GM21723 (cell line): ENCODE data around the gene CHD5.
"Not testable (repeated sequence)": the region's sequence is repeated elsewhere in the genome, so short reads cannot be mapped to it uniquely, and the experiment has no call there.

ENCODE experiments used
- ATAC-seq: cut with Tn5 transposase; IDR thresholded peaks from one replicate; pipeline ENCODE4 v1.9.1; 2021; ENCODE audit warnings: mild to moderate bottlenecking, moderate library complexity; ENCODE audit not compliant: unreplicated experiment

Gene CHD5

DNA sequence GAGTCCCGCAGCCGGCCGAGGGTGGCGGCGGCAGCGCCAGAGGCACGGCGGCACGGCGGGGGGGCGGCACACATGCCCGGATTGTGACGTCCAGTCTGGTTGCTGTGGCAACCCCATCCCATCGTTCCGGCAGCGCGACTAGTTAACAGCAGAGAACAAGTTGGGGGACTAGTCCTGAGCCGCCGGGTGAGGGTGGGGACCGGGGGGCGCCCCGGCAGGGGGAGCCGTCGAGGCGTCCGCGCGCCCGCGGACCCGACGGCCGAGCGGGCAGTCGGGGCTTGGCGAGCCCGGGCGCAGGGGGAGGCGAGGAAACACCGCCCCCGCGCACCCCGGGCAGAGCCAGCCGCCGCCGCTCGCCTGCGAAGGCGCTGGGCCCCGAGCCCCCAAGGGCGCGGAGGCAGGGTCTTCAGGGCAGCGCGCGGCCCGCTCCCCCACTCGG is at the start of gene CHD5:
Gene CHD5, minus strand, starts transcription at position 54 of the 439 bp plus-strand sequence. CDS start 298 bp downstream, outside the sequence.
- no peak for ATAC-seq

DNA sequence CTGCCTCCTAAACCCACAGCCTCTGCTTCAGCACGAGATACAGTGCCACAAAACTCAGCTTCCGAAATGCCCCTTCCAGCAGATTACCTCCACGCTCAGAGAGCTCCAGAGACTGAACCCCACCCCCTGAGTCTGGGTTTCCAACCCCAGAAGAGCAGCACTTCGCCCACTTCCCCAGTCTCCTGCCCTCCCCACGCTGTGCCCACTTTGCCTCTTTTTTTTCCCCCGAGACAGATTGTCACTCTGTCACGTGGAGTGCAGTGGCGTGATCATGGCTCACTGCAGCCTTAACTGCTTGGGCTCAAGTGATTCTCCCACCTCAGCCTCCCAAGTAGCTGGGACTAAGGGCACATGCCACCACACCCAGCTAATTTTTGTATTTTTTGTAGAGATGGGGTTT is 45.5 kb upstream of the CHD5 start:
- ATAC-seq: no peak

DNA sequence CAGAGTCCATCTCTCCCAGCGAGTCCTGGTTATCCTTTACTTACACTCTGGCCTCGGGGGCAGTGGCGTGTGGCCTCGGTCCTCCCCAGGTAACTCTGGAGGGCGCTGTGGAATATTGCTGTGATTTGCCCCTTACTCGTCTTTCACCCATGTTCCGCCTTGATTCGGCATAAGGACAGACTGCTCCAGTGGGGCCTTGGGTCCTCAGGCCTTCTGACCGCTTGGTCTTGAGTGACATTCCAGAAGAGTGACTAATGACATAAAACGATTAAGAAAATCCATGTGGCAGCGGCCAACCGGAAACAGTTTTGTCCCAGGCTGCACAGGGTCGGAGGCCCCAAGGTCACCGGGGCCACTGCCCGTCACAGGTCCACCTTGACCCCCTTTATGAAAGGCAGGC is 44.6 kb upstream of the CHD5 start:
- ATAC-seq: no peak

DNA sequence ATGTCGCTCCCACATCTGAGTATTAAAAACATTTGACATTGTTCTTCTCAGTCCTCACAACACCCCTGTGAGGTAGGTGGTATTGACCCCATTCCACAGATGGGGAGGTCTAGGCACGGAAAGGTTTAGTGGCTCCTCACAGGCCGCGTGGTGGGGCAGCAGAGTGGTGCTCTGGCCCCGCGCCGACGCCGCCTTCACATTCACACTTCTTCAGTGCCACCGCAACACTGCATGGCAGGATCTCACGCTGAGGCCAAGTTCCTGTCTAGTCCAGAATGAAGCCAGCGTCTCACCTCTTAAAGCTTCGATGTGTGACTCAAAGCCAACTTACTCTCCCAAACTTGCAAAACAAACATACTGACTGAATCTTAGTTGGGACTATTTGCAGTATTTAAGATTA is 43.5 kb upstream of the CHD5 start:
- ATAC-seq: no peak

DNA sequence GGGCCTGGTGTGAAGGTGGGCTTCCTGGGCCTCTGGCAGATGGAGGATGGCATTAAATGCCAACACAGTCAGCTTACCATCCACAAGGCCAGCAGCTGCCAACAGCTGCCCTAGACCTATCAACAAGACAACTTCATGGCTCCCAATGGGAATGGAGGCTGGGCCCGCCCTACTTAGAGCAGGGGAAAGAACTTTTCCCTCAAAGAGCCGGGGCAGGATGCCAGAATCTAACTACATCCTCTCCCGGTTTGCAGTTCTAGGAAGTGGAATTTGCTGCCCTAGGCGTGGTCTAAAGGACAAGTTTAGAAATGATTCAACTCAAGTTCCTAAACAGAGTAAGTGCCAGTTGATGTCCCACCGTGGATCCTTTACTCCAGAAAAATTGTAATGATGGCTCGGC is 42.5 kb upstream of the CHD5 start:
- no peak for ATAC-seq

DNA sequence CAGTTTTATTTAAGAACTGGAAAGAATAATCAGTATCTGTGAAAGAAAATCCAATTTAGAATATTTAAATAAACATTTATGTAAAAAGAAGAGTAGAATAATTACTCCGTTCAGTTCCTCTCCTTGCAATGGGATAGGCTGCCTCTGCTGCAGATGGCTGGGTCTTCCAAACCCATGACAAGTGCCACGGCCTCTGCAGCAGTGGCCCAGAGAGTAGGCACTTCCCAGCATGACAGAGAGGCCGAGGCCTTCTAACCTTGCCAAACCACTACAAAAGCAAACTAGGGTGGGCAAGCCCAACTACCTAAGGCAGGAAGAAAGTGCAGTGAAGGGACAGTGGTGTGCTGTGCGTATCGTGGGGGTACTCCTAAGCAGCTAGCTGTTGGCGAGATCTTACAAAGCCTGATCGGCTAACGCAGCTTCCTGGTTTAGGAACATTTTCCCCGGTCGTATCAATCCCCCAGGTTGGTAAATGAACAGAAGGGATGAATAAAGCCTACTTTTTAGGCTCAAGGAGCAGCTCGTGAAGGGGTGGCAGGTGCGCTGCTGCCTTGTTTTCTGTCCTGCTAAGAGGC is 41.2 kb upstream of the CHD5 start:
- no peak for ATAC-seq

DNA sequence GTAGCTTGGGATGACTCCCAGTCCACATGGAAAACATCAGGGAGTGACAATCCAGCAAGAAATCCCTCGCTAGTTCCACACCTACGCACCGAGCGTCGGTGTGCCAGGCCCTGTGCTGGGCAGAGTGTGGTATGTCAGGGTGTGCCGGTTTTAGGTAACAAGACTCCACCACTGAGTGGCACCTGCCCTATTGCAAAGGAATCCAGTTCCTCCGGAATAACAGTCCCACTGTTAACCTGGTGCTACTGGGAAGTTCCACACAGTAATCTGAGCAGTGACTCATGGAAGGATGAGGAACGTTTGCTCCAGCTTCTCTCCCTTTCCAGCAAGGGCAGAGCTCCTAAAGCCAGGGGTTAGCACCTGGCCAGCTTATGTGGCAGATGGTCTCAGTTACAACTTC is 40.1 kb upstream of the CHD5 start:
- no peak for ATAC-seq

DNA sequence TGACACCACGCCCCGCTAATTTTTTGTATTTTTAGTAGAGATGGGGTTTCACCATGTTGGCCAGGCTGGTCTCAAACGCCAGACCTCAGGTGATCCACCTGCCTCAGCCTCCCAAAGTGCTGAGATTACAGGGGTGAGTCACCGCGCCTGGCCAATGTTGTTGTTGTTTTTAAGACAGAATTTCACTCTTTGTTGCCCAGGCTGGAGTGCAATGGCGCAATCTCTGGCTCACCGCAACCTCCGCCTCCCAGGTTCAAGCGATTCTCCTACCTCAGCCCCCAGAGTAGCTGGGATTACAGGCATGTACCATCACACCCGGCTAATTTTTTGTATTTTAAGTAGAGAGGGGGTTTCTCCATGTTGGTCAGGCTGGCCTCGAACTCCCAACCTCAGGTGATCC is 39.5 kb upstream of the CHD5 start:
- not testable (repeated sequence) for ATAC-seq

DNA sequence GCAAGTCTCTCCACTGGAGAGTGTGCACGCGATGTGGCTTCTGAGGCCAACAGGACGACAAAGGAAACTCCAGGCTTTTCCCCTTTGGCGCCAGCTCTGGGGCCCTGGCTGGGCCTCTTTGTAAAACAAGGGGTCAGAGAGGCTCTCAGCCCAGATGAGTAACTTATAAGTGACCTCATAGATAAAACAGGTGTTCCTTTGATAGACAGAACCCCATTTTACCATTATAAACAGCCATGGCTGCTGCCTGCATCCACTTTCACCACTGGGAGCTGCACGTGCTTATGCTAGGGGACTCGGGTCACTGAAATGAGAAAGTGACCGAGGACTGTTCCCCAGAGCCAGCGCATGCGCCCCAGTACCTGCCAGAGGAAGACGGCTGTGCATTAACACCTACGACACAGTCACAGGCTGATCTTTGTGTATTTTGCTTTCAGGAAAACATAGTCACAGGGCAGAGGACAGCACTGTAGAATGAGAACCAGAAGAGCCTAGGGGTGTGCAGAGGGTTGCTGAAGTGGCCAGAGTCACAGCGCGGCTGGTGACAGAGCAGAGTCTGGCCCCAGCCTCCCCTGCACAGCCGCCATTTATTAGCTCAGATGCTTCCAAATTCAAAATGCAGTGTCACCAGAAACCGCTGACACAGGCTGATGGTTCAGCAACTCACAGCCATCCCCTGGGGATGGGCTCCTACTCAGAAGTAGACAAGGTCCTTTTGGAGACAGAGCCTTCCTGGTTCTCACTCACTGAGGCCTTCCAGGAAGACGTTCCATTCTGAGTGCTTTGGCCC is 38.4 kb upstream of the CHD5 start:
- no peak for ATAC-seq

DNA sequence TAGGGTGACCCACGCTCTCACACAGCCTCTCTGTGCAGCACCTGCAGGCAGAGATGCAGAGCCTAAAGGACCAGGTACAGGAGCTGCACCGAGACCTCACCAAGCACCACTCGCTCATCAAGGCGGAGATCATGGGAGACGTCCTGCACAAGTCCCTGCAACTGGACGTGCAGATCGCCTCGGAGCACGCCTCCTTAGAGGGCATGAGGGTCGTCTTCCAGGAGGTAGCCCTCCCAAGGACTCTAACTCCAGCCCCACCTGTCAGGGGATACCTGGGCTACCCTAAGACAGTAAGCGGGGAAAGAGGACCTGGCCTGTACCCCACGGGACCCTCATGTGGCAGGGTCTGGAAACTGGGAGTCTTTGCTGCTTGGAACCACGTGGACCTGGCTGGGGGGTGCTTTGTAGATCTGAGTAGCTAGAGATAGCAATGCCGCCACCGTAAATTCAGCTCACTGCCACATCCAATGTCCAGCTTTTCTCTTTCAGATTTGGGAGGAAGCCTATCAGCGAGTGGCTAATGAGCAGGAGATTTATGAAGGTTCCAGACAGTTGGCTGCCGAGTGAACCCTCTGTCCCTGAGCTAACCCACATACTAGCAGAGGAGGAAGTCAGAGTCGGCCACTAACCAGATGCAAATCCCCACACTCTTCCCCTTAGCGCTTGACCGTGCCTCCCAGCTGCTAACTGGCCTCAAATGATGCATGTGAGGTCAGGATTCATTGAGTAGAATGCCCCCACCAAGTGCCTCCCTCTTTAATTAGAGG is 32.3 kb upstream of the CHD5 start:
- no peak for ATAC-seq

DNA sequence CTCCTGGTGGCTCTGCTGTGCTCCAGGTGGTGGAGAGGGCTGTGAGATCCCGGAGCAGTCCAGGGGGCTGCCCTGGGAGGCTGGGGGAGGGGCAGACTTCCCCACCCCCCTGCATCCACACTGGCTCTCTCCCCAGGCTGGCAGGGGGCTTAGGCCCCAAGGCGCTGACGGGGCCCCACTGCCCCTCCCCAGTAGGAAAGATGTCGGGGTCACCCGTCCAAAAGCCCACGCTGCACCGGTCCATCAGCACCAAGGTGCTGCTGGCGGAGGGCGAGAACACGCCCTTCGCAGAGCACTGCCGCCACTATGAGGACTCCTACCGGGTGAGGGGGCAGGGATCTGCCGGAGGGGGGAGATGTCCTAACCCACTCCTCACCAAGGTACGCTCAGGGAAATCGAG is 31.6 kb upstream of the CHD5 start:
- ATAC-seq: no peak

DNA sequence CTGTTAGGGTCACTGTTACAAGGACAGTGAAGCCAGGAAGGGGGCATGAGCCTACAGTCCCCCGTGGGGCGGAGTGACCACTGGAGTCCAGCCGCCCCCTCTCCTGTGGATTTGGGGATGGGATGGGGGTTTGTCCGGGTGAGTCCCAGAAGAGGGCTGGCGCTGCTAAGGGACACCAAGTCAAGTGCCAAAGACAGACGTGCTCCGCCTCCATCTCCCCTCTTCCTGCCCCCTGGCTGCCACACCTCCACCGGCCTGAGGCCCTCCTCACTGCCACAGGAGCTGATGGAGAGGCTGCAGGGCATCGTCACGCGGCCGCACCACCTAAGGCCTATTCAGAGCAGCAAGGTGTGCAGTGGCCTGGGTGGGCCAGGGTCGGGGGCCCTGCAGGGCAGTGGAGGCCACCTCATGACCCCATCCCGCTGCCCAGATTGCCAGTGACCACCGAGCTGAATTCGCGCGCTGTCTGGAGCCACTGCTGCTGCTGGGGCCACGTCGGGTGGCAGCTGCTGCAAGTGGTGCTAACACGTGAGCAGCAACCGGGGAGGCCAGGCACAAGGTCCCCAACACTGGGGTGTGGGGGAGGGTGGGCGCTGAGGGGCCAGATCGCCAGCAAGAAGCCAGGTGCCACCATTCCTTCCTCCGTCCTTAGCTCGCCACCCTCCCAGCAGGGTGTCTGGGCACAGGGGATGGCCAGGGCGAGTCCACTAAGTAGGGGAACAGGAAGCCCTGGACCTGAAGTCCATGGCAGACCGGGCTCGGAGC is 30.7 kb upstream of the CHD5 start:
- no peak for ATAC-seq

DNA sequence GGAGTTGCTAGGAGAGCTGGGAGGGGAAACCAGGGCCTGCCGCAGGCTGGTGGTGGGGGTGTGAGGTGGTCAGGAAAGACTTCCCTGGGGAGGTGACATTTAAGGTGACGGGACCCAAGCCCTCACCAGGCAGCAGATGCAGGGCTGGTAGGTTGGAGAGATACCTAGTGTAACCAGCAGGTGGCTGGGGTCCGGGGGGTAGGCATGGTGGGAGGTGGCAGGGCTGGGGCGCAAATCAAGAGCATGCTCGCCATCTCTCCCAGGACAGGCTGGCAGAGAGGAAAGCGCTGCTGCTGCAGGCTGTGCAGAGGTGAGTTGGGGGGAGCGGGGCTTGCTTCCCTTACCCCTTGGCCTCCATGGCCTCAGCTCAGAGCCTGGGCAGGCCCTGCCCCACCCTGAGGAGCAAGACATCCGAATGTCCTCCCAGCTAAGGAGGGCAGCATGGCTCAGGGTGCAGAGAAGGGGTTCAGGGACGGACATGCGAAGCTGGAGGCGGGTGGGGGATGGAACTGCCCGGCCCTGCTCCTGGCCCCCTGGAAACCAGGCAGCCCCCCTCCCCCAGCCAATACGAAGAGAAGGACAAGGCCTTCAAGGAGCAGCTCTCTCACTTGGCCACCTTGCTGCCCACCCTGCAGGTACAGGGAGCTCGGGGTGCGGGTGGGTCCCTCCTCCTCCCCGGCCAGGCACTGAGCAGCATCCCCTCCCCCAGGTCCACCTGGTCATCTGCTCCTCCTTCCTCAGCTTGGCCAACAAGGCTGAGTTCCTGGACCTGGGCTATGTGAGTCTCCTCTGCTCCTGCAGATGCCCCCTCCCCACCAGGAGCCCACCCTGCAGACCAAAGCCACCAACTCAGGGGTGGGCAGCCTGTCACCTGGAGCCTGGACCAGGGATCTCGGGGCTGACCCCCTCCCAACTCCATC is 29.8 kb upstream of the CHD5 start:
- no peak for ATAC-seq

DNA sequence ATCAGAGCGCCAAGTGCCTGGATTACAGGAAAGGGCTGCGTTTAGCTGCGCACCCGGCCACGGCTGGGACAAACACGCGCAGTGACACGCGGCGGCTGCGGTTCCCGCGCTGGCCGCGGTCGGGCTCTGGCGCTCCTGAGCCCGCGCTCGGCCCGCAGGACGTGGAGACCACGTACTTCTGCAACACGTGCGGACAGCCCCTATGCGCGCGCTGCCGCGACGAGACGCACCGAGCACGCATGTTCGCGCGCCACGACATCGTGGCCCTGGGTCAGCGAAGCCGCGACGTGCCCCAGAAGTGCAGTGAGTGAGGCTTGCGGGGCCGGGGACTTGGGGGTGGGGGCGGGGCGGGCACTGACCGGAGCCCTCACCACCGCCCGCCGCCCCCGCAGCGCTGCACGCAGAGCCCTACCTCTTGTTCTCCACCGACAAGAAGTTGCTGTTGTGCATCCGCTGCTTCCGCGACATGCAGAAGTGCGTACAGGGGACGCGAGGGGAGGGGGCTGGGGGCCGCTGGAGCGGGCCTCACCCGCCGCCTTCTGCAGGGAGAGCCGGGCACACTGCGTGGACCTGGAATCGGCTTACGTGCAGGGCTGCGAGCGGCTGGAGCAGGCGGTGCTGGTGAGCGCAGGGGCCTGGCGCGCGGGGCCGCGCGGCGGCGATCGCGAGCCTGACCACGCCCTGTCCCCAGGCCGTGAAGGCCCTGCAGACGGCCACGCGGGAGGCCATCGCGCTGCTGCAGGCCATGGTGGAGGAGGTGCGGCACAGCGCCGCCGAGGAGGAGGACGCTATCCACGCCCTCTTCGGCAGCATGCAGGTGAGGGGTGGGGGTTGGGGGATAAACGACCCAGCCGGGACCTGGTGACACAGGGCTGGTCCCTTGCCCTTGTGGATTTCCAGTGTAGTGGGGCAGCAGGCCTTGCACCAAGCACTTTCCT is 28.9 kb upstream of the CHD5 start:
- no peak for ATAC-seq

DNA sequence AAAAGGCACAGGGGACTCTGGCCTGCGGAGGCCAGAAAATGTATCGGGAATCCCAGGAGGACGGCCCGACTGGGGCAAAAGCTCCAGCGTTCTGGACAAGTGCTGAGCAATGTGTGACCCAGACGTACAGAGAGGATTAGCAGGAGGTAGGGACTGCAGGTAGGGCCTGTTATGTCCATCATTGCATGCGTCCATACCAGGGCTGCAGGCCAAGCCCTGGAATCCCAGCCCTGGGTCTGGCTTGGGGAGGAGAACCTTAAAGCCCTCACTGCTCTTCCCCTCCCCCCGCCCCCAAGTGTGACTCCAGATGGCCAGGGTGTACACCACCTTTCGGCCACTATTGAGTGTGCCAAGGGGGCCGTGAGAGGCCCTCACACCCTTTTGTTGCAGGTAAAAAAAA is 27.8 kb upstream of the CHD5 start:
- ATAC-seq: no peak

DNA sequence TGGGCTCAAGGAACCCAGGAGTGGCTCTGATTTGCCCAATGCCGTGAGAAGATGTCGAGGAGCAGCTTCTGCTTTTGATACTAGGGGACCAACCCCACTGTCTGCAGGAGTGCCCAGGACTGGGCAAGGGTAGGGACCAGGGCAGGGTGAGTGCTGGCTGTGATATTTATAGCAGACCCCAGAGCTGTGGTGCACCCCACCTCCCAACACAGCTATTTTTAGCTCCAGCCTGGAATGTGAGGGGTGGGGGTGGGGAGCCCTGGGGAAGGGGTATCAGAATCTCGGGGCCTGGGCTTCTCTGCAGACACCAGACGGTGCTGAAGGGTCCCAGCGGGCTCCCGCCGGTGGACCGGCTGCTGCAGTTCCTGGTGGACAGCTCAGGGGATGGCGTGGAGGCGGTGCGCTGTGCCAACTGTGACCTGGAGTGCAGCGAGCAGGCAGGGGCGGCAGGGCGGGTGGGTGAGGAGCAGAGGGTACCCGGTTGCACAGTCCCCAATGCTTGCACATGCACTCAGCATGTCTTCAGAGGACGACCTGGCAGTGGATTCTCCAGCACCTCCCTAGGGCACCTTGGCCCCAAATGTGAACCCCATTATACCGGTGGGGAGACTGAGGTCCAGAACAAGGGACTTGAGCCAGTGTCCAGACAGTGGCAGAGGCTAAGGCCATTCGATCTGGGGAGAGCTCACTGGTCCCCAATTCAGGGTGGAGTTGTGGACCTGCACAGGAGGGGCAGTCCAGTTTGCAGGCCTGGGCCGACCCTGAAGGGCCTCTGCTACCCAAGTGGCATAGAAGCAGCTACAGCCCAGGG is 27.2 kb upstream of the CHD5 start:
- ATAC-seq: no peak

DNA sequence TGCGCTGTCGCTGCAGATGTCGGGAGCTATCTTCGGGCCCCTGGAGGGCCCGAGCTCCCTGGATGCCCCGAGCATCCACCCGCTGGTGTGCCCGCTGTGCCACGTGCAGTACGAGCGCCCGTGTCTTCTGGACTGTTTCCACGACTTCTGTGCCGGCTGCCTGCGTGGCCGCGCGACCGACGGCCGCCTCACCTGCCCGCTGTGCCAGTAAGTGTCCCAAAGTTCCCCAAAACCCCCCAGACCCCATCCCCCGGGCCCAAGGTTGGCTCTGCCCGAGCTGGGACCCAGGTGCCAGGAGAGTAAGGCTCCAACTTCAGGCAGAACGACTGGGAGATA is 26.4 kb upstream of the CHD5 start:
- ATAC-seq: no peak

DNA sequence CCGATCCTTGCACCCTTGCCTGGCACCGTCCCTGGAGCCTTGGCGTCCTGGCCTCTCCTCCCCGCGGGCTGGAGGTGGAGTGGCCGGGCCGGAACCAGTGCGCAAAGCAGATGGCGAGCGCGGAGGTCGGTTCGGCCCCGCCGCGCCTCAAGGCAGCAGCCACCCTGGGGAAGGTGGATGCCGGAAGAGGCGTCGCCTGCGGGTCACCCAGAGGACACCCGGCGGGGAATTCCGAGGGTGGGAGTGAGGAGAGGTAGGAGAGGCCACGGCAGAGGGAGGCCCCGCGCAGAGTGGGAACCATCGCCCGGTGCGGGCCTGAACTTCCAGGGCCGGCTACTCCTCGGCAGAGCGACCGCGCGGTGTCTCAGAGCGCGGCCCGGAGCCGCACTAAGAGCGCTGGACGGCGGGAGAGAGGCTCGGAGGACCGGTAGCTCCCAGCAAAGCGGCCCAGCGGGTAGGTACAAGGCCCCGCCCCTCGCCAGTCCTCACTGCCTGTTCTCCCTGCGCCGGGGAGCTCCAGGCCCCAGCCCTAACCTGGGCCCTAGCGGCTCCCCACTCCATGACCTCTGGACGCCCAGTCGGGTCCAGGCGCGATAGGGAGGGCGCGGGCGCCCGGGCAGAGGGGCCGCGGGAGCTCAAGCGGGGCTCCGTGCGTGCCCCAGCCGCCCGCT is 25.9 kb upstream of the CHD5 start, which contains the start of gene RNF207:
Gene RNF207, plus strand, starts transcription at position 271 of the 671 bp plus-strand sequence. CDS start 417 bp downstream, outside the sequence.
- peak; percentile 71 for ATAC-seq
